Tibial nerve (tissue), 4 donors: Measurements from ENCODE around the gene AXIN1. TPM values are rescaled to one million over a fixed set of nuclear protein-coding genes. Genes with fewer than 3 reads are reported as not detected.

Experiments
- DNase-seq, 2 donors: peaks; one replicate each; pipeline ENCODE4 v3.0.0-alpha.2; 2019; ENCODE audit warnings: low spot score in 2 of 2
- H3K27ac ChIP-seq, 4 donors: fragments of 200-600 bp; sonication (generic) in 3 of 4; one replicate each; pipeline ENCODE4 v1.5.1; 2017 to 2019; ENCODE audit warnings: mild to moderate bottlenecking in 1 of 4
- H3K27me3 ChIP-seq, 2 donors: fragments of 200-600 bp; sonication (generic) in 1 of 2; one replicate each; pipeline versions ENCODE4 v1.5.1 to v1.6.0; 2017 to 2019
- H3K36me3 ChIP-seq, 3 donors: fragments of 200-600 bp; sonication (generic); one replicate each; pipeline ENCODE4 v1.5.1; 2018 to 2019
- H3K4me1 ChIP-seq, 4 donors: fragments of 200-600 bp; sonication (generic) in 3 of 4; one replicate each; pipeline ENCODE4 v1.5.1; 2017 to 2019
- H3K4me3 ChIP-seq, 4 donors: fragments of 200-600 bp; sonication (generic) in 3 of 4; one replicate each; pipeline ENCODE4 v1.5.1; 2017 to 2019; ENCODE audit warnings: mild to moderate bottlenecking in 1 of 4, moderate library complexity in 1 of 4
- H3K9me3 ChIP-seq, 4 donors: fragments of 200-600 bp; sonication (generic) in 3 of 4; one replicate each; pipeline ENCODE4 v1.5.1; 2017 to 2019
- EP300 ChIP-seq, 2 donors: sonication (generic); formaldehyde crosslinking; IDR thresholded peaks; one replicate each; pipeline ENCODE4 v1.6.1; 2017; ENCODE audit warnings: antibody characterized with exemption in 2 of 2, mild to moderate bottlenecking in 1 of 2
- POLR2A ChIP-seq, 2 donors: fragments of 450-650 bp; IDR thresholded peaks; one replicate each; pipeline ENCODE4 v1.6.1; 2017; ENCODE audit warnings: antibody characterized with exemption in 2 of 2, mild to moderate bottlenecking in 2 of 2, moderate library complexity in 2 of 2
- WGBS, 2 donors: methylation state at CpG; one replicate each; pipeline ENCODE4 v1.1.5; 2018; 5-methylcytosine and 5-hydroxymethylcytosine counted together
- total RNA-seq, 4 donors: library from RNA; depleted of rRNA; stranded (reverse); fragments of >200 nt; gene quantifications; one replicate each; pipeline ENCODE4 v1.1.0, GENCODE V29; 2016
- TF ChIP-seq, protein P1 (sequence below), 5 experiments: fragments of 200-600 bp in 3 of 5; fragments of 450-650 bp in 2 of 5; sonication (generic) in 3 of 5; IDR thresholded peaks; one replicate each; pipeline ENCODE4 v1.5.1; 2016 to 2019; ENCODE audit warnings: antibody characterized with exemption in 5 of 5, mild to moderate bottlenecking in 3 of 5, moderate library complexity in 2 of 5

The AXIN1 gene
- total RNA-seq, 4 donors from 2014 or later: 23.4 to 37.1 (median 25.0) TPM

DNA sequence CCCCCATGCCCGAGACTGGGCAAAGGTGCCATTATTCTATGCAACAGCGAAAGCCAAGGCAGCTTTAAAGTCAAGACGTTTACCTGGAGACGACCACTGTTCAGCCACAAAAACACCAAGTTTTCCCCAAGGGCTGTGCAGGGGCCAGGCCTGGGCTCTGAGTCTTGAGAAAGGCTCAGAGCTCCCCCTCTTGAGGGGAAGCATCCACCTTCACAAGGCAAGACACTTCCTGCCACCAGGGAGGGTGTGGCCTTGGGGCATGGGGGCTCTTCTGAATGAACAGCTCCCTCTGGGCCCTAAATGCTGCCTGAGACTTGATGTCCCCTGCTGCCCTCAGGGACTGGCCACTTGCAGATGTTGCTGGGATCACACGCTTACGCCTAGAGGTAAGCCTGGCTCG is 43.0 kb downstream of the AXIN1 start:
- H3K4me3 ChIP-seq: no peak overlapping the region
- TF ChIP-seq POLR2A (IDR thresholded peaks at IDR 0.05) (no peak), EP300 (IDR thresholded peaks at IDR 0.05) (no peak)
- TF ChIP-seq, protein P1, sequence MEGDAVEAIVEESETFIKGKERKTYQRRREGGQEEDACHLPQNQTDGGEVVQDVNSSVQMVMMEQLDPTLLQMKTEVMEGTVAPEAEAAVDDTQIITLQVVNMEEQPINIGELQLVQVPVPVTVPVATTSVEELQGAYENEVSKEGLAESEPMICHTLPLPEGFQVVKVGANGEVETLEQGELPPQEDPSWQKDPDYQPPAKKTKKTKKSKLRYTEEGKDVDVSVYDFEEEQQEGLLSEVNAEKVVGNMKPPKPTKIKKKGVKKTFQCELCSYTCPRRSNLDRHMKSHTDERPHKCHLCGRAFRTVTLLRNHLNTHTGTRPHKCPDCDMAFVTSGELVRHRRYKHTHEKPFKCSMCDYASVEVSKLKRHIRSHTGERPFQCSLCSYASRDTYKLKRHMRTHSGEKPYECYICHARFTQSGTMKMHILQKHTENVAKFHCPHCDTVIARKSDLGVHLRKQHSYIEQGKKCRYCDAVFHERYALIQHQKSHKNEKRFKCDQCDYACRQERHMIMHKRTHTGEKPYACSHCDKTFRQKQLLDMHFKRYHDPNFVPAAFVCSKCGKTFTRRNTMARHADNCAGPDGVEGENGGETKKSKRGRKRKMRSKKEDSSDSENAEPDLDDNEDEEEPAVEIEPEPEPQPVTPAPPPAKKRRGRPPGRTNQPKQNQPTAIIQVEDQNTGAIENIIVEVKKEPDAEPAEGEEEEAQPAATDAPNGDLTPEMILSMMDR (IDR thresholded peaks at IDR 0.05): no peak
- H3K9me3 ChIP-seq: no peaks in the 10 kb centered on the region
- no peaks in the 10 kb centered on the region for H3K4me1 ChIP-seq
- peaks cover 0 to 93% (median 8%) of the 10 kb centered on the region in 3 donors for H3K36me3 ChIP-seq
- no peak overlapping the region for H3K27ac ChIP-seq
- WGBS, 2 donors: 74 to 83% methylated on average over 7 of the region's 7 CpGs
- H3K27me3 ChIP-seq: no peaks in the 10 kb centered on the region
- no peak for DNase-seq

DNA sequence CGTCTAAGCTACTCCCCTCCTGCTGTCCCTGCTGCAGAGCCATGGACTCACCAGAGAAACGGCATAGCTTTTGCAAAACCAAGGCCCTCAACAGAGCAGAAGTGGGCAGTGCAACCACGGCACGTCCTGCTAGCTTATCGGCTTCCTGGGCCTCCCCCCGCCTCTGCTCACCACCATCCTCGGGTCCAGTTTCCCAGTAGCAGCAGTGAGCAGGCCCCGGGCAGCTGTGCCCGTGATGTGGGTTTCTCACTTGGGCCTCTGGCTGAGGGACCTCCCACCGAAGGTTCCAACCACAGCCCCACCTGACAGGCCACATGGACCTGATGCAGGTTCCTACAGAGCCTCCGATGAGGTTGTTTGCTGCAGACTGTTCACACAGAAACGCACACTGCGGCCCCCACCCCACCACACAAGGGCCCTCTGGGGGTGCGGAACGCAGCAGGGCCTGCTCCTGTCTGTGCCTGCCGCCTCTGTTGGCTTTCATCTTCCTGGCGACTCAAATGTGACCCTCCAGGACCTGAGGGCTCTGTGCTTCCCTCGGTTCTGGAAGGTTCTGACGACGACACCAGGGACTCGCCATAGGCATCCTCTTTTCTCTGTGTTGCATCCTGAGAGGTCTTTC is 44.7 kb downstream of the AXIN1 start:
- Histone ChIP-seq H3K4me1 (no peaks in the 10 kb centered on the region), H3K27me3 (no peaks in the 10 kb centered on the region), H3K36me3 (peaks cover 0 to 93% (median 8%) of the 10 kb centered on the region in 3 donors), H3K27ac (no peak overlapping the region), H3K4me3 (no peak overlapping the region), H3K9me3 (no peaks in the 10 kb centered on the region)
- WGBS, 2 donors: 85 to 92% methylated on average over 14 to 20 of the region's 21 CpGs
- TF ChIP-seq, protein P1 (IDR thresholded peaks at IDR 0.05): no peak
- no peak for TF ChIP-seq POLR2A (IDR thresholded peaks at IDR 0.05)
- no peak for TF ChIP-seq EP300 (IDR thresholded peaks at IDR 0.05)
- no peak for DNase-seq

DNA sequence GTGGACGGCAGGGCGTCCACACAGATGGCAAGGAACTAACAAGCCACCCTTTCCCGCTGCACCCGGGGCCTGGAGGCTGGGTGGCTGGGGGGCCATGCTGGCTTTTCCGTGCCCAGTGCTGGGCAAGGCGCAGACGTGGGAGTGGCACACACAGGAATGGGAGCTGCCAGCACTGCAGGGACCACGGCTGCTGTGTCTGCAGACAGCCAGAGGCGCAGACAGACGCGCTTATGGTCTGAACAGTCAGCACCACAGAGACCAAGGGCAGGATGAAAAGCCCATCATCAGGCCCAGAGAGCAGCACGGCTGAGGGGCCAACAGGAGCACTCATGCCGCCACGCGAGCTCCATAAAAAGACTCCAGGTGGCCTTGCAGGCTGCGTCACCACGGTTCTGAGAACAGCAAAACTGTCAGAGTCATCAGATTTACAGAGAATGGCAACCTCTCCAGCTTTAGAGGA is 45.6 kb downstream of the AXIN1 start:
- H3K36me3 ChIP-seq: peaks cover 0 to 94% (median 13%) of the 10 kb centered on the region in 3 donors
- WGBS, 2 donors: 76 to 84% methylated on average over 14 to 17 of the region's 17 CpGs
- no peak overlapping the region for H3K4me3 ChIP-seq
- H3K9me3 ChIP-seq: no peaks in the 10 kb centered on the region
- no peaks in the 10 kb centered on the region for H3K27me3 ChIP-seq
- H3K4me1 ChIP-seq: no peaks in the 10 kb centered on the region
- no peak for DNase-seq
- H3K27ac ChIP-seq: no peak overlapping the region
- TF ChIP-seq, protein P1 (IDR thresholded peaks at IDR 0.05): no peak
- TF ChIP-seq POLR2A (IDR thresholded peaks at IDR 0.05) (no peak), EP300 (IDR thresholded peaks at IDR 0.05) (no peak)

DNA sequence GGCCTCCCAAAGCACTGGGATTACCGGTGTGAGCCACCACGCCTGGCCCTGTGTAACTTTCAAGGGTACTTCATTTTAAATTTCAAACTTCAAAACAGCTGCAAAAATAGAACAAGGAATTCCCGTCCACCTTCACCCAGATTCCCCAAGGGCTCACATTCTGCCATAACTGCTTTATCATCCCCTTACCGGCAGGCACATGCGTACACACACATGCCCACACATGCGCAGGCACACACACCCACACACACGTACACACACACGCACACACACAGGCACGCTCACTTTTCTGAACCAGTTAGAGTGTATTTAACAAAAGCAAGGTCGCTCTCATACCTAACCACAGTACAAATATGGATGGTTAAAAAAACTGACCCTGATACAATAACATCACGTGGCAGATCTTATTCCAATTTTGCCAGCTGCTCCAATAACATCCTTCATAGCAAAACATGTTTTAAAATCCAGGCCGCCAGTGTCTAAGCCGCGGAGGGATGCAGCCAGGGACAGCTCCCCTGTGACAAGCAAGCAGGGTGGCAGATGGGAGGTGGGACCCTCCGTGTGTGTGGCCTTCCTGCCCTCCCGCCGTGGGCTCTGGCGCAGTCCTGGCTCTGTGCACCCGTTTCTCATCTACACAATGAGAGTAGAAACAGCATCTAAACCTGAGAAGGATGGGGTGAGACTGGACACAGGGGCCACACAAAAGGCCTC is 46.5 kb downstream of the AXIN1 start:
- TF ChIP-seq, protein P1 (IDR thresholded peaks at IDR 0.05): no peak
- TF ChIP-seq EP300 (IDR thresholded peaks at IDR 0.05) (no peak), POLR2A (IDR thresholded peaks at IDR 0.05) (no peak)
- DNase-seq: no peak
- no peaks in the 10 kb centered on the region for H3K9me3 ChIP-seq
- H3K27me3 ChIP-seq: no peaks in the 10 kb centered on the region
- H3K4me3 ChIP-seq: no peak overlapping the region
- peaks cover 0 to 90% (median 16%) of the 10 kb centered on the region in 3 donors for H3K36me3 ChIP-seq
- no peaks in the 10 kb centered on the region for H3K4me1 ChIP-seq
- WGBS, 2 donors: 73 to 76% methylated on average over 14 to 19 of the region's 19 CpGs
- H3K27ac ChIP-seq: no peak overlapping the region
